GM12864 (cell line): ENCODE results near the gene LDAH.

Experiments used
- DNase-seq: peaks from one replicate; pipeline ENCODE4 v3.0.0-alpha.2; 2011; ENCODE audit warnings: low read depth
- H3K4me3 ChIP-seq: 2 replicates; pipeline ENCODE4 v1.5.1; 2011; ENCODE audit warnings: mild to moderate bottlenecking, low read depth, low read length, control low read depth
- CTCF ChIP-seq: IDR thresholded peaks from 2 replicates; pipeline ENCODE4 v1.5.1; 2011; ENCODE audit warnings: low read depth, mild to moderate bottlenecking, moderate library complexity, low read length, control low read depth, inconsistent platforms; ENCODE audit errors: missing control alignments

Gene LDAH

GRCh38 chr2:20747317-20747716, 75.6 kb downstream of the LDAH start:
- DNase-seq = no peak
- TF ChIP-seq CTCF = no peak
- H3K4me3 ChIP-seq = no peak overlapping the region

DNA sequence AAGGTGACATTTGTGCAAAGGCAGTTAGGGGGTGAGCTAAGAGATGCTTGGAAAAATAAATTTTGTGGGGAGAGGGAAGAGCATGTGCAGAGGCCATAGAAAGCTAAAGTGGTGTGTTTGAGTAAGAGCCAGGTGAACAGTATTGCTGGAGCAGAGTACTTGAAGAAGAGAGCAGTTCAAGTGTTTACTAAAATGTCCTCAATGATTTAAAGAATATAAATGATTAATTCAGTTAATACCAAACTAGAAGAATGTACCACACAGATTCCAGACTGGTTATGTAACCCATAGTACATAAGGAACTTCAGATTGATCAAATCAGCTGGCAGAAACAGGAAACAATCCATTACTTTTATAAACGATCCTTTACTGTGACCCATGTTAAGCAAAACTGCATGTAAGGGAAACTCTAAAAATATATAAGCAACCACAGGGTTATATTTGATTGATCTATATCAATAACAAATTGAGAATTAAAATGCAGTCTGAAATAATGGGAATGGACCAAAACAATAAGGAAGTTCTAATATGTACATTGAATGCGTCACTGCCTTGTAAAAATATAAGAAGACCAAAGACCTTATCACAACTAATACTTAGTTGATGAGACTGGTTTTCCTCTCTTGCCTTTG, 76.9 kb downstream of the LDAH start:
- no peak for DNase-seq
- H3K4me3 ChIP-seq = no peak overlapping the region
- no peak for TF ChIP-seq CTCF

DNA sequence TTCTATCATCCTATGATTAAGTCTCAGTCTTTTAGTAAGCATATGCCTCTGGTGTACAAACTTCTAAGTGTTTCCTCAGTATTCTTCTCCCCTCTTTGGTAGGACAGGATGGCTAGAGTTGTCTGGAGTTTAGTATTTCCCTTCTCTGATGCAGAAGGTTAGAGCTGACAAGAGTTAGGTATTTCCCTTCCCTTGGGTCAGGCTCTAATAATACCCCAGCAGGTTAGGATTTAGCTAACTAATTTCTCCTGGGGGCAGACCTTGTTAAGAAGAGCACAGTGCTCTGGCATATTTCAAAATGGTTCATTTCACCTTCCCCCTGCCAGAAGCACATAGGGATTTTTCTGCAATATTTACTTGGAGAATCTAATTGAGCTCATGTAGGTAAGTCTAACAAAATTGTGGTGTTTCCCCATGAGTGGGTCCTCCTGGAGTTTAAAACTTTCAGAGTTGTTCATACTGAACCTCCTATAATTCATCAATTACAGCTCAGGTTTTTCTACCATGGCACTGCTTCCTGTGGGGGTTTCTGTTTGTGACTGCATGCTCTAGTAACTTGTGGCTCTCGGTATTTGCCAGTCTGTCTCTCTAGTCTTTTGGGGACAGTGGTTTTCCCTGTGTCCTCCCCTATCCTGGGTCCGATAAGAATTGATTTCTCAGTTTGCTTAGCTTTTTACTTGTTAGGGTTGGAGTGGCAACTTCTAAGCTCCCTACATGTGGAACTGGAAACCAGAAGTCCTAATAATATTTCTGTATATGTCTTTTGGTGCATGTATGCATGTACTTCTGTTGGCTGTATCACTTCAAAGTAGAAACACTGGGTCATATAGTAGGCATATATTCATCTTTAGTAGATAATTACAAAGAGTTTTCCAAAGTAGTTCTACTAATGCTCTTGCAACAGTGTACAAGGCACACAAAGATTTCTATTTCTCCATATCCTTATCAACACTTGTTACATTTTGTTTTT, 78.2 kb downstream of the LDAH start:
- H3K4me3 ChIP-seq = no peak overlapping the region
- no peak for DNase-seq
- TF ChIP-seq CTCF = no peak

DNA sequence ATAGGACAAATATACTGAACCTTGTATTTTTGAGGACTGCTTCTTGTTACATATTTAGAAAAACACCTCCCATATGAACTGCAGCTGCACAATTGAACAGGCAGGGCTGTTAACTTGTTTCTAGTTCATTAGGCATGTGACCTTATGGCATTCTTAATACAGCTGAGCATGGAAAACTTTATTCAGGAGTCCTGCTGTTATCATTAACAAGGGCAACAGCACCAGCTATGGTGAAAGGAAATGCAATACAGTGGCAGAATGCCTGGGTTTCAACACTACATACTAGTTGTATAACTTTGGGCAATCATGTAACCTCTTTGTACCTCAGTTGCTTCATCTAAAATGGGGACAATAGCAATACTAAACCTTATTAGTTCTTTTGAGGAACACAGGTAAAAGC, 84.1 kb downstream of the LDAH start:
- no peak for DNase-seq
- H3K4me3 ChIP-seq = no peak overlapping the region
- TF ChIP-seq CTCF = no peak

GRCh38 chr2:20737505-20737904, 85.4 kb downstream of the LDAH start:
- peak; percentile 62 for DNase-seq
- no peak overlapping the region for H3K4me3 ChIP-seq
- TF ChIP-seq CTCF = no peak

DNA sequence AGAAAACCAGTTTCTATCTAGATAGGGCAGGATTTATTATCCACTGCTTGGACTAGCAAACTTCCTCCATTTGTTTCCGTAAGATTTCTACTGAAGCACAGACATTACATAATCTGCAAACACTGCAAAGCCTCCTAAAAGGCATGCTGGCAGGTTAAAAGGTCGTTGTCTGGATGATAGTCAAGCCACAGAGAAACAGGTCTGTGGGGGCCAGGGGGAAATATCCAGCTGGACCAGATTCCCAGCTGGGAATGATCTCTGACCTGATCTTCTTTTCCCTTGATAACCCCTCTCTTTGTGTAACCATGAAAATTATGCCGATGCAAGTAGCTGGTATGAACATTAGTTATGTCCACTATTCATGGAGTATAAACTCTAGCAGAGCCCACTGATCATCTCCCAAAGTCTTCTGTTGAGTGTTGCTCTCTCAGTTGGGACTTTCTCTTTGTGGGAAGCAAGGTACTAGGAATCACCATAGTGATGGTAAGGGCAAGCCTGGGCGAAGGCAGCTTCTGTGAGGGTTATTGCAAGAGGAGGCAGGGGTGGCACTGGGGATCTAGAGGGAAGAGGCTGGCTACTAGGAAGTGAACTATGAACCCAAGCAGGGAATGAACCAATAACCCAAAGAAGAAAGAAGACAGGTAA, 94.7 kb downstream of the LDAH start:
- TF ChIP-seq CTCF = no peak
- no peak overlapping the region for H3K4me3 ChIP-seq
- no peak for DNase-seq
